CD4-positive, alpha-beta T cell treated with Interleukin-21 for 1 hour (primary cell): ENCODE data around the gene TTC14.

Experiments used
- DNase-seq: peaks from one replicate; pipeline ENCODE4 v3.0.0-alpha.2; 2020

TTC14 gene

DNA sequence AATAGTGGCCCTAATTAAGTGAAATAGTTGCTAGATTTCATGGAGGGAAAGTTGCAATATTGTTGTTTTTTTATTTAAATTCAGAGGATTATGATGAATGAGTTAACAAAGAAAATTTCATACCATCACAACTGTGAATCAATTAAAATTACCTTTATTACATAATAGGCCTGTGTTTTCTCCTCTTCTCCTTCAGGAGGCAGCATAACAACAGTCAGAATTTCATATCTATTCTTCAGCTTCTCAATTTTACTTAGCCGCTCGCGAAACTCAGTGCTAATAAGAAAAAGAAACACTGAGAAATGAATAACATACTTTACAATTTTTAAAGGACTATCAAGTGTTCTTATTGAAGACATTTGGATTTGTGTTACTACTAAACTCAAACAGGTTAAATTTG lies 29.4 kb downstream of the TTC14 start:
- no peak for DNase-seq

DNA sequence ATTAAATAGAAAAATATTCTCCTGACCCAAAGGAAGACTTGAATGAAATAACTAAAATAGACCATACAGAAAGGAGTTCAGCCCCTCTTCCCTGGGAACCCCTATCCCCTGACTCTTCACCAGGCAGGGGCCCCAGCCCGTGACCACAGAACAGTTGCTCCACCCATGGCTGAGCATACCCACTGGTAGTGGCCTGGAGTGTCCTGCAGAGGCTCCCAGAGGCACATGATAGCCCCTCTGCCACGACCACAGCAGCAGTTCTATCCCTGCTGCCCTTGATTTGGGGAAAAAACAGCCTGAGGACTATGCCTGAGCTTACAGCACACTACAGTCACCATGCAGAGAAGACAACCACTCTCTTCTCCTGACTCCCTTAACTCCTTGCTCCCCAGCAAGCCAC lies 31.8 kb downstream of the TTC14 start:
- DNase-seq, result no peak

DNA sequence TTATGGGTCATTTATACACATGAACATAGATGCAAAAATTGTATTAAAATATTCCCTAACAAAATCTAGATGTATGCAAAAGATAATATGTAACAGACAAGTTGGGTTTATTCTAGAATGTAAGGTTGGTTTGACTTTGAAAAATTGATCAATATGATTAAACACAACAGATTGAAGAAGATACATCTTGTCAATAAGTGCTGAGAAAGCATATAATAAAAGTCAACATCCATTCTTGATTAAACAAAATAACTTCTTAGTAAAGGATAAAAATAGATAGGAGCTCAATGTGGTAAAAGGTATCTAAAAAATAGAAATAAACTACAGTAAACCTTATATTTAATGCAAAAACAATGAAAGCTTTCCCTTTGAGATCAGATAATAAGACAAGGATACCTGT lies 39.0 kb downstream of the TTC14 start:
- no peak for DNase-seq

DNA sequence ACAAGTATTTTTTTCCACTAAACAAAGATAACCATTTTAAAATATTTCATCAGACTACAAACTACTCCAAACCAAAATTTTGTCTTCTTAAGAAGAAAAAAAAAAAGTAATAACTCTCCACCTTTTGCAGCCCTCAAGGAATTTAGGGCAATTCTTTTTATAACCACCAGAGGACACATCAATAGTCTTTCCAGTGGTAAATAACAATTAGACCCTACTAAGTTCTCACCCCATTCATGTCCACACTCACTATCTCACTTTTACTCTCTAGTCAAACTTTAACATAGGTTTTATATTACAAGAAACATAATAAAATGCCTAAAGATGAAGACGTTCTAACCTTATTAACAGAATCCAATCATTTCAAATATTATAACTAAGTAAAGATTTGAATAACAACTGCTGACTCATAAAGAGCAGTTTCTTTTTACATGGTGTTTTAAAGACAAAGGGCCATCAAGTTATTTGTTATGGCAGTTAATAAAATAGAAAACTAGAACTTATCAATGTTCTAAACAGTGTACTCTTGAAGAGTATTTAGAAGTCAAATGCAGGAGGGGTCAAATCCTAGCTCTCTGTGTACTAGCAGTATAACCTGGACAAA lies 44.3 kb downstream of the TTC14 start:
- no peak for DNase-seq

DNA sequence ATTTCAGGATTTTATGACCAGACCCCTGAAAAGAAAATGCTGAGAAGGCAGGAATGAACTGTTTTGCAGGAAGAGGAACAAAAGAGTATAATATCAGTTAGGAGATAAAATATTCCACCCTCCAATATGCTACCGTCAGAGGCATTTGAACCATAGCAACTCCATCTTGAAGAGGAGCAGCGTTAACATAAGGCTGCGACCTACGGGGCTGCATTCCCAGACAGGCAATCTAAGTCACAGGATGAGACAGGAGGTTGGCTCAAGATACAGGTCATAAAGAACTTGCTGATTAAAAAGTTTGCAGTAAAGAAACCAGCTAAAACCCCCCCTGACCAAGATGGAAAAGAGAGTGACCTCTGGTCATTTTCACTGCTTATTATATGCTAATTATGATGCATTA lies 54.4 kb downstream of the TTC14 start:
- DNase-seq, result no peak

DNA sequence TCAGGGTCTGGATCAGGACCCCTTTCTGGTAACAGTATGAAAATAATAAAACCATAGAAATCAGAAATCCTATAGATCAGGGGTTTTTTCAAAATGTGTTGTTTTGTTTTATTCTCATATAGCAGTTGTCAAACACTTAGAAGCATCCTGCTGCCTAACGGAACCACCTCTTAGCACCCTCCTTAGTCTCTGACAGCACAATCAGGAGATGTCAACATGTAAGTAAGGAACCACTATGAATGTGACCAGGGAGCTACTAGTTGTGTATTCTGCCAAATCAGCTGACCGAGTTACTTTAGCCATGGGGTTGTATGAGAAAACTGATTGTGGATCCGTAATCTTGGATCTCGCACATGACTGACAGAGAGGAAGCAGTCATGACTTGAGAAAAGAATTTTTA lies 55.1 kb downstream of the TTC14 start:
- no peak for DNase-seq
